IMR-90 (cell line): ENCODE results near the gene TMEM176A. TPM values are rescaled to one million over a fixed set of nuclear protein-coding genes. Genes with fewer than 3 reads are reported as not detected.

ENCODE experiments used
- ATAC-seq: fragments of 200-7000 bp; cut with Tn5 transposase; 2 replicates; pipeline ENCODE4 v1.9.1; 2020; ENCODE audit warnings: low read depth, mild to moderate bottlenecking, moderate library complexity
- BruUV-seq: library from RNA; stranded (reverse); fragments of 400-500 nt; replicated peaks from 2 replicates; lab custom pipeline; 2021; lab: Mats Ljungman, UMichigan
- CTCF ChIA-PET: fragments of 300-600 bp; formaldehyde crosslinking; extraction: SDS; loops from one replicate; lab custom pipeline; 2021; ENCODE audit warnings: antibody characterized with exemption; lab: Yijun Ruan, JAX
- POLR2A ChIA-PET: fragments of 300-600 bp; sonication (Branson Sonifier 250); formaldehyde crosslinking; loops from one replicate; lab custom pipeline; 2022; ENCODE audit warnings: antibody characterized with exemption; ENCODE audit not compliant: unreplicated experiment; lab: Charles Lee
- DNase-seq: peaks from one replicate; pipeline ENCODE4 v3.0.0; 2013
- H2AFZ ChIP-seq: replicated peaks from 2 replicates; pipeline ENCODE3; 2013; ENCODE audit warnings: low read length, mild to moderate bottlenecking; ENCODE audit not compliant: poor library complexity
- H2AK5ac ChIP-seq: 2 replicates; pipeline ENCODE4 v1.6.1; 2013; ENCODE audit warnings: low read depth, low read length, inconsistent platforms
- H2AK9ac ChIP-seq: replicated peaks from 2 replicates; pipeline ENCODE3; 2013; ENCODE audit warnings: mild to moderate bottlenecking, low read depth, low read length, moderate library complexity; ENCODE audit not compliant: poor library complexity
- H2BK120ac ChIP-seq: 2 replicates; pipeline ENCODE4 v1.6.1; 2013; ENCODE audit warnings: low read depth, low read length, inconsistent platforms
- H2BK15ac ChIP-seq: 3 replicates; pipeline ENCODE4 v1.6.1; 2013; ENCODE audit warnings: low read depth, low read length, inconsistent platforms
- H2BK20ac ChIP-seq: 2 replicates; pipeline ENCODE4 v1.6.1; 2013; ENCODE audit warnings: low read depth, mild to moderate bottlenecking, inconsistent platforms, low read length, moderate library complexity
- H2BK5ac ChIP-seq: 2 replicates; pipeline ENCODE4 v1.6.1; 2013; ENCODE audit warnings: mild to moderate bottlenecking, low read depth, low read length, inconsistent platforms; ENCODE audit not compliant: poor library complexity, severe bottlenecking
- H3K14ac ChIP-seq: replicated peaks from 2 replicates; pipeline ENCODE4 v1.6.1; 2013; ENCODE audit warnings: low read depth, low read length, inconsistent platforms
- H3K18ac ChIP-seq: 2 replicates; pipeline ENCODE4 v1.6.1; 2013; ENCODE audit warnings: low read depth, low read length, control low read depth
- H3K23ac ChIP-seq: 2 replicates; pipeline ENCODE4 v1.6.1; 2013; ENCODE audit warnings: low read depth, low read length, inconsistent platforms
- H3K27ac ChIP-seq: 2 replicates; pipeline ENCODE4 v1.5.1; 2013; ENCODE audit warnings: mild to moderate bottlenecking, control low read depth, low read length; ENCODE audit not compliant: insufficient read depth
- H3K27me3 ChIP-seq: 2 replicates; pipeline ENCODE4 v1.6.1; 2013; ENCODE audit warnings: low read length; ENCODE audit not compliant: control insufficient read depth, insufficient read depth
- H3K36me3 ChIP-seq: 2 replicates; pipeline ENCODE4 v1.6.1; 2013; ENCODE audit warnings: low read length, mixed read lengths; ENCODE audit not compliant: control insufficient read depth, insufficient read depth
- H3K4ac ChIP-seq: 2 replicates; pipeline ENCODE4 v1.6.1; 2013; ENCODE audit warnings: low read depth, low read length, inconsistent platforms
- H3K4me1 ChIP-seq: 2 replicates; pipeline ENCODE4 v1.6.1; 2013; ENCODE audit warnings: low read length, mixed read lengths; ENCODE audit not compliant: control insufficient read depth, insufficient read depth
- H3K4me2 ChIP-seq: 2 replicates; pipeline ENCODE4 v1.6.1; 2013; ENCODE audit warnings: low read depth, mild to moderate bottlenecking, control low read depth, low read length, moderate library complexity
- H3K4me3 ChIP-seq: 2 replicates; pipeline ENCODE4 v1.5.1; 2013; ENCODE audit warnings: low read depth, mild to moderate bottlenecking, control low read depth, low read length, moderate library complexity; ENCODE audit not compliant: insufficient read depth
- H3K56ac ChIP-seq: 2 replicates; pipeline ENCODE4 v1.6.1; 2013; ENCODE audit warnings: low read length, inconsistent platforms; ENCODE audit not compliant: insufficient read depth; ENCODE audit errors: extremely low read depth
- H3K79me1 ChIP-seq, 2 experiments: 2 replicates each; pipeline ENCODE4 v1.6.1; 2013; ENCODE audit warnings: low read length in 2 of 2, inconsistent platforms in 1 of 2, low read depth in 1 of 2
- H3K9ac ChIP-seq: 2 replicates; pipeline ENCODE4 v1.6.1; 2013; ENCODE audit warnings: low read depth, low read length, control low read depth
- H3K9me1 ChIP-seq: 2 replicates; pipeline ENCODE4 v1.6.1; 2013; ENCODE audit warnings: low read length, inconsistent platforms; ENCODE audit not compliant: insufficient read depth
- H3K9me3 ChIP-seq: 2 replicates; pipeline ENCODE4 v1.6.1; 2013; ENCODE audit warnings: low read length; ENCODE audit not compliant: control insufficient read depth, insufficient read depth
- H4K20me1 ChIP-seq: 2 replicates; pipeline ENCODE4 v1.6.1; 2013; ENCODE audit warnings: low read length, inconsistent platforms; ENCODE audit not compliant: insufficient read depth
- H4K5ac ChIP-seq: 2 replicates; pipeline ENCODE4 v1.6.1; 2013; ENCODE audit warnings: mild to moderate bottlenecking, low read depth, low read length, control low read depth
- H4K8ac ChIP-seq, 2 experiments: 2 replicates each; pipeline ENCODE4 v1.6.1; 2013; ENCODE audit warnings: low read depth in 2 of 2, low read length in 2 of 2, control low read depth in 1 of 2, inconsistent platforms in 1 of 2
- H4K91ac ChIP-seq: 2 replicates; pipeline ENCODE4 v1.6.1; 2013; ENCODE audit warnings: low read depth, low read length, inconsistent platforms; ENCODE audit not compliant: insufficient read depth
- BHLHE40 ChIP-seq: fragments of 150-350 bp; IDR thresholded peaks from 2 replicates; pipeline ENCODE4 v1.6.1; 2016; ENCODE audit warnings: mild to moderate bottlenecking, low read depth, low read length
- CEBPB ChIP-seq: IDR thresholded peaks from 2 replicates; pipeline ENCODE4 v1.6.1; 2012; ENCODE audit warnings: low read depth, low read length, improper control_type of control experiment
- CHD1 ChIP-seq: IDR thresholded peaks from 2 replicates; pipeline ENCODE4 v1.6.1; 2012; ENCODE audit warnings: low read depth, low read length, improper control_type of control experiment
- ELK1 ChIP-seq: fragments of 150-350 bp; IDR thresholded peaks from 2 replicates; pipeline ENCODE4 v1.6.1; 2016; ENCODE audit warnings: low read depth, mild to moderate bottlenecking, low read length, moderate library complexity, borderline replicate concordance
- FOS ChIP-seq: fragments of 150-350 bp; IDR thresholded peaks from 2 replicates; pipeline ENCODE4 v1.6.1; 2016; ENCODE audit warnings: low read depth, low read length
- MAFK ChIP-seq: IDR thresholded peaks from 2 replicates; pipeline ENCODE4 v1.6.1; 2012; ENCODE audit warnings: low read depth, low read length, improper control_type of control experiment
- MAZ ChIP-seq: IDR thresholded peaks from 2 replicates; pipeline ENCODE4 v1.6.1; 2012; ENCODE audit warnings: low read depth, mild to moderate bottlenecking, low read length, improper control_type of control experiment, moderate library complexity, borderline replicate concordance
- NFE2L2 ChIP-seq: fragments of 150-350 bp; IDR thresholded peaks from 2 replicates; pipeline ENCODE4 v1.6.1; 2016; ENCODE audit warnings: low read depth, mild to moderate bottlenecking, low read length
- POLR2A ChIP-seq: IDR thresholded peaks from 2 replicates; pipeline ENCODE4 v1.6.1; 2012; ENCODE audit warnings: mild to moderate bottlenecking, low read depth, low read length
- RCOR1 ChIP-seq: IDR thresholded peaks from 2 replicates; pipeline ENCODE4 v1.6.1; 2012; ENCODE audit warnings: mild to moderate bottlenecking, low read length, improper control_type of control experiment; ENCODE audit not compliant: insufficient replicate concordance
- SMC3 ChIP-seq: fragments of 150-350 bp; IDR thresholded peaks from 2 replicates; pipeline ENCODE4 v1.6.1; 2016; ENCODE audit warnings: low read depth, mild to moderate bottlenecking, antibody characterized with exemption, low read length, moderate library complexity
- USF2 ChIP-seq: fragments of 150-350 bp; IDR thresholded peaks from 2 replicates; pipeline ENCODE4 v1.6.1; 2017; ENCODE audit warnings: mild to moderate bottlenecking, antibody characterized with exemption, low read length, low read depth
- WGBS, 2 experiments: methylation state at CpG; one replicate each; pipeline versions ENCODE4 v1.1.5 to v1.1.7; 2013; ENCODE audit warnings: missing lambda C conversion rate in 2 of 2; ENCODE audit not compliant: insufficient read length in 1 of 2; ENCODE audit errors: extremely low coverage in 2 of 2; 5-methylcytosine and 5-hydroxymethylcytosine counted together
- dilution Hi-C: fragments of 300-500 bp; cut with HindIII; formaldehyde crosslinking; loops from one replicate; pipeline ENCODE4 v1.14.3; 2018; ENCODE audit warnings: low sequenced_read_pairs; ENCODE audit not compliant: unreplicated experiment
- in situ Hi-C: fragments of 300-500 bp; cut with MboI; formaldehyde crosslinking; loops from 3 replicates; pipeline ENCODE4 v1.14.3; 2019; ENCODE audit warnings: low sequenced_read_pairs, inconsistent platforms, mixed read lengths
- intact Hi-C: fragments of 100-400 bp; cut with micrococcal nuclease; formaldehyde crosslinking; loops from 2 replicates; pipeline ENCODE4 v1.10.0; 2022
- polyA plus RNA-seq, 3 experiments: library from polyadenylated mRNA; depleted of rRNA; stranded (reverse); fragments of >200 nt; gene quantifications; 2 replicates each; pipeline ENCODE4 v1.2.3, GENCODE V29; 2012; ENCODE audit warnings: low replicate concordance in 1 of 3
- total RNA-seq: library from RNA; depleted of rRNA; stranded (reverse); fragments of >200 nt; gene quantifications from 2 replicates; pipeline ENCODE4 v1.2.3, GENCODE V29; 2012

Gene TMEM176A
- total and polyA plus RNA-seq, 2 of the 4 experiments (the other 2 are of a cell fraction) = not detected

GRCh38 chr7:150787321-150788281 lies 13.0 kb upstream of the TMEM176A start:
- dilution Hi-C loops (no loop called here), intact Hi-C loops (no loop called here), in situ Hi-C loops (loop anchor here (25.0 kb wide), 1 partner anchor 325 kb away; no protein-coding TSS in a partner anchor)
- Histone ChIP-seq H3K27me3 (no peaks in the 10 kb centered on the region), H3K14ac (peak overlapping the region; percentile 33), H2AK5ac (peak overlapping the region; percentile 74), H2BK15ac (0 out of 3 replicates have a peak overlapping the region, but pooled peaks have one; percentile 20), H2BK5ac (peak overlapping the region; percentile 50), H2AFZ (peak overlapping the region; percentile 13), H3K23ac (peak overlapping the region; percentile 67), H3K4me3 (no peak overlapping the region), H3K36me3 (no peaks in the 10 kb centered on the region; the same call in 1 of the 2 replicates), H2BK20ac (peak overlapping the region; percentile 92), H4K91ac (peak overlapping the region; percentile 91), H3K79me1 (no peaks in the 10 kb centered on the region), H3K9me3 (no peaks in the 10 kb centered on the region), H3K4ac (peak overlapping the region; percentile 85), H3K18ac (peak overlapping the region; percentile 95), H4K20me1 (no peaks in the 10 kb centered on the region), H2BK120ac (peak overlapping the region; percentile 97), H4K5ac (peak overlapping the region; percentile 98), H4K8ac (peak overlapping the region; percentile 49 to 75; a peak in 3 of 4 replicates), H3K56ac (no peak overlapping the region; the same call in 1 of the 2 replicates), H3K9me1 (peaks cover 3% of the 10 kb centered on the region; the same call in 1 of the 2 replicates), H3K4me2 (no peak overlapping the region), H2AK9ac (no peak overlapping the region), H3K4me1 (peaks cover 29% of the 10 kb centered on the region; the same call in 1 of the 2 replicates), H3K9ac (peak overlapping the region; percentile 60; the same call in 1 of the 2 replicates), H3K27ac (peak overlapping the region; percentile 90; the same call in 1 of the 2 replicates)
- WGBS, 2 experiments = 27% methylated on average over 2 of the region's 10 CpGs; no CpG with 5 or more reads in 1 of the 2 experiments
- CTCF ChIA-PET = interaction anchor here (1.2 to 1.3 kb wide), 3 partner anchors 8 to 176 kb away, joined by 3 to 5 read pairs (median 4); no protein-coding TSS in a partner anchor
- no TSS peak for BruUV-seq
- peak; percentile 24 for ATAC-seq
- POLR2A ChIA-PET = interaction anchor here (1.0 kb wide), 2 partner anchors 9 to 950 kb away, joined by 3 to 4 read pairs; partner anchors contain the start of gene ZNF862
- no peak for DNase-seq
- TF ChIP-seq BHLHE40 = no peak
- no peak for TF ChIP-seq RCOR1
- TF ChIP-seq ELK1 = no peak
- TF ChIP-seq MAZ = no peak
- TF ChIP-seq NFE2L2 = no peak
- TF ChIP-seq POLR2A = no peak
- TF ChIP-seq SMC3 = no peak
- TF ChIP-seq FOS = no peak
- TF ChIP-seq CHD1 = no peak
- TF ChIP-seq USF2 = no peak
- no peak for TF ChIP-seq MAFK
- TF ChIP-seq CEBPB = no peak
